GM19397 (cell line): ENCODE data around the gene COQ10A.
A peak's percentile ranks its signal among the peaks of the same experiment; 100 is the strongest.

Experiments
- ATAC-seq: cut with Tn5 transposase; IDR thresholded peaks from one replicate; pipeline ENCODE4 v1.9.1; 2021; ENCODE audit warnings: mild to moderate bottlenecking, moderate library complexity; ENCODE audit not compliant: unreplicated experiment

The COQ10A gene

GRCh38 chr12:56266693-56267442, at the start of gene COQ10A:
COQ10A (plus strand) TSS chr12:56266942; CDS start chr12:56267119, 177 bp downstream.
- ATAC-seq = peak; percentile 89

- no peak for ATAC-seq
Observed at GRCh38 chr12:56219840-56220239, 46.9 kb upstream of the COQ10A start.

- no peak for ATAC-seq
Observed at GRCh38 chr12:56220611-56221231, 46.0 kb upstream of the COQ10A start.

- peak; percentile 34 for ATAC-seq
Observed at GRCh38 chr12:56221232-56221756, 45.4 kb upstream of the COQ10A start.

GRCh38 chr12:56221757-56222530, 44.8 kb upstream of the COQ10A start, which contains the start of gene RNF41:
RNF41 (minus strand) TSS chr12:56221922; CDS start chr12:56214047, 7,875 bp downstream.
- peak; percentile 81 for ATAC-seq

GRCh38 chr12:56222531-56222895, 44.2 kb upstream of the COQ10A start:
- ATAC-seq = no peak

GRCh38 chr12:56223571-56224101, 43.1 kb upstream of the COQ10A start:
- no peak for ATAC-seq

GRCh38 chr12:56224102-56224701, 42.5 kb upstream of the COQ10A start, which contains the start of gene NABP2:
NABP2 (plus strand) TSS chr12:56224342; CDS start chr12:56224857, 515 bp downstream.
- ATAC-seq = peak; percentile 75

- no peak for ATAC-seq
Observed at GRCh38 chr12:56224954-56225353, 41.8 kb upstream of the COQ10A start.

- ATAC-seq = no peak
Observed at GRCh38 chr12:56229082-56229481, 37.7 kb upstream of the COQ10A start.

GRCh38 chr12:56229916-56230431, 36.8 kb upstream of the COQ10A start, which contains the start of gene SLC39A5:
SLC39A5 (plus strand) TSS chr12:56230051; CDS start chr12:56231275, 1,224 bp downstream.
- no peak for ATAC-seq

- no peak for ATAC-seq
Observed at GRCh38 chr12:56230432-56231183, 36.1 kb upstream of the COQ10A start.

- ATAC-seq = no peak
Observed at GRCh38 chr12:56231184-56231582, 35.6 kb upstream of the COQ10A start.

- no peak for ATAC-seq
Observed at GRCh38 chr12:56234746-56235436, 31.9 kb upstream of the COQ10A start.

GRCh38 chr12:56236091-56236490, 30.7 kb upstream of the COQ10A start:
- no peak for ATAC-seq

- ATAC-seq = no peak
Observed at GRCh38 chr12:56236985-56237384, 29.8 kb upstream of the COQ10A start.

- ATAC-seq = no peak
Observed at GRCh38 chr12:56237552-56237951, 29.2 kb upstream of the COQ10A start.

GRCh38 chr12:56241424-56242303, 25.1 kb upstream of the COQ10A start:
- ATAC-seq = no peak
